ENCODE measurements around the gene RHCE. TPM values are rescaled to one million over a fixed set of nuclear protein-coding genes. Genes with fewer than 3 reads are reported as not detected.
"Not testable (repeated sequence)": the region's sequence is repeated elsewhere in the genome, so short reads cannot be mapped to it uniquely, and the experiment has no call there.

The RHCE gene
- total RNA-seq, 1 experiment from 2014 or later: not detected

DNA sequence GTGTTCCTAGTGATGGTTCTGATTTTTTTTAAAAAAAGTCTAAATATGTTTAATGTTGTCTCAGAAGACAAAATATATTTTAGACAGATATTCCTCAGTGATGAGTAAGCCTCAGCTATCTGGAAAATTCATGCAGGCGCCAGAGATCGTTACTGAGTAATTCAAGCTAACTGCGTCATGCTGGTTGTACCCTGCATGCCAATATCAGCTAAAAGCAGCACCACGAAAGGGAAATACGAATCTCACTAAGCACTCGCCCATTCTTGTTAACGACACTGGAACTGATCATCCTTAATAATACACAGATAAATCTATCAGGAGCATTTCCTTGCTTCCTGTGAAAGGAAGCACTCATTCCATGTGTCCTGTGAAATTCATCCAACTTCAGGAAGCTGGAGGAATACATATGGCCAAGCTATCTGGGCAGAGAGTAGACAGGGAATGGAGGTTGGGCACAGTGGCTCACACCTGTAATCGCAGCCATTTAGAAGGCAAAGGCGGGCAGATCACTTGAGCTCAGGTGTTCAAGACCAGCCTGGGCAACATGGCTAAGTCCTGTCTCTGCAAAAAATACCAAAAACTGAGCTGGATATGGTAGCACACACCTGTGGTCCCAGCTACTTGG lies 100.2 kb downstream of the RHCE start:
- H3K36me3 ChIP-seq (ENCODE audit: insufficient read depth, low read length, poor library complexity, severe bottlenecking); BruUV-seq (replicated peaks); POLR2A ChIA-PET (ENCODE audit: low non-redundant PET); H3K27me3 ChIP-seq (replicated peaks; ENCODE audit: insufficient read depth, low read depth, low read length, poor library complexity); H3K4me3 ChIP-seq (ENCODE audit: low read depth, low read length, poor library complexity, severe bottlenecking); CTCF ChIA-PET; H3K4me1 ChIP-seq (ENCODE audit: insufficient read depth, low read length, poor library complexity, severe bottlenecking); intact Hi-C loops (cut with micrococcal nuclease; ENCODE audit: unreplicated experiment); H3K9me3 ChIP-seq (ENCODE audit: low read depth, low read length, poor library complexity, severe bottlenecking); H3K27ac ChIP-seq (ENCODE audit: low read depth, low read length, poor library complexity, severe bottlenecking): not testable (repeated sequence)
- DNase-seq (ENCODE audit: low spot score): peak; percentile 23

DNA sequence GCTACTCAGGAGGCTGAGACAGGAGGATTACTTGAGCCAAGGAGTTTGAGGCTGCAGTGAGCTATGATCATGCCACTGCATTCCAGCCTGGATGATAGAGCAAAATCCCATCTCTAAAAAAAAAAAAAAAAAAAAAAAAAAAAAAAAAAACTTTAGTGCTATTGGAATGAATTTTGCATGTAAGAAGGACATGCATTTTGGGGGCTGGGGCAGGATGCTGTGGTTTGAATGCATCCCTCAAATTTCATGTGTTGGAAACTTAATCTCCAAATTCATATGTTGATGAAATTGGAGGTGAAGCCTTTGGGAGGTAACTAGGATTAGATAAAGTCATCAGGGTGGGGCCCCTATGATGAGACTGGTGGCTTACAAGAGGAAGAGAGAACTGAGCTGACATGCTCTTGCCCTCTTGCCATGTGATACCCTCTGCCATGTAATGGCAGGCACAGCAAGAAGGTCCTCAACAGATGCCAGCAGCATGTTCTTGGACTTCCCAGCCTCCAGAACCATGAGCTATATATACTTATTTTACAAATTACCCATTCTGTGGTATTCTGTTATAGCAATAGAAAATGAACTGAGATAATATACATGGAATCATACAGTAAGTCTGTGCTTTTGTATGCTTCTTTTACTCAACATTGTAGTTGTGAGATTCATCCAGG lies 107.7 kb downstream of the RHCE start:
- CTCF ChIA-PET; H3K36me3 ChIP-seq (ENCODE audit: insufficient read depth, low read length, poor library complexity, severe bottlenecking); DNase-seq (ENCODE audit: low spot score); POLR2A ChIA-PET (ENCODE audit: low non-redundant PET); H3K4me1 ChIP-seq (ENCODE audit: insufficient read depth, low read length, poor library complexity, severe bottlenecking); H3K27ac ChIP-seq (ENCODE audit: low read depth, low read length, poor library complexity, severe bottlenecking); H3K4me3 ChIP-seq (ENCODE audit: low read depth, low read length, poor library complexity, severe bottlenecking); H3K27me3 ChIP-seq (replicated peaks; ENCODE audit: insufficient read depth, low read depth, low read length, poor library complexity); intact Hi-C loops (cut with micrococcal nuclease; ENCODE audit: unreplicated experiment); H3K9me3 ChIP-seq (ENCODE audit: low read depth, low read length, poor library complexity, severe bottlenecking); BruUV-seq (replicated peaks): not testable (repeated sequence)

Other genes with a start within 250 kb of the RHCE start
- 28.8 and 30.2 TPM in 2 replicates for gene SYF2, start 188.3 kb downstream of the RHCE start, total RNA-seq (2021)
- 62.1 and 65.3 TPM in 2 replicates for gene RSRP1, start 173.4 kb downstream of the RHCE start, total RNA-seq (2021)
- gene RHD, start 148.3 kb downstream of the RHCE start, total RNA-seq (2021): not detected in 2 replicates
- 99.4 and 101 TPM in 2 replicates for gene TMEM50A, start 82.5 kb downstream of the RHCE start, total RNA-seq (2021)
- 20.1 and 22.9 TPM in 2 replicates for gene MACO1, start 10.1 kb upstream of the RHCE start, total RNA-seq (2021)
- gene LDLRAP1, start 122.8 kb upstream of the RHCE start, total RNA-seq (2021): 5.5 and 9.4 TPM in 2 replicates
- 0.21 and 0.22 TPM in 2 replicates for gene MAN1C1, start 196.0 kb upstream of the RHCE start, total RNA-seq (2021)

Measured in A673 (cell line).